NCI-H2107 (cell line): ENCODE results near the gene TCF15.

Experiments
- DNase-seq: peaks from one replicate; lab custom pipeline; 2025; lab: John Stamatoyannopoulos, UW

Gene TCF15

GRCh38 chr20:611047-611842 is 1.1 kb upstream of the TCF15 start:
- DNase-seq = no peak

DNA sequence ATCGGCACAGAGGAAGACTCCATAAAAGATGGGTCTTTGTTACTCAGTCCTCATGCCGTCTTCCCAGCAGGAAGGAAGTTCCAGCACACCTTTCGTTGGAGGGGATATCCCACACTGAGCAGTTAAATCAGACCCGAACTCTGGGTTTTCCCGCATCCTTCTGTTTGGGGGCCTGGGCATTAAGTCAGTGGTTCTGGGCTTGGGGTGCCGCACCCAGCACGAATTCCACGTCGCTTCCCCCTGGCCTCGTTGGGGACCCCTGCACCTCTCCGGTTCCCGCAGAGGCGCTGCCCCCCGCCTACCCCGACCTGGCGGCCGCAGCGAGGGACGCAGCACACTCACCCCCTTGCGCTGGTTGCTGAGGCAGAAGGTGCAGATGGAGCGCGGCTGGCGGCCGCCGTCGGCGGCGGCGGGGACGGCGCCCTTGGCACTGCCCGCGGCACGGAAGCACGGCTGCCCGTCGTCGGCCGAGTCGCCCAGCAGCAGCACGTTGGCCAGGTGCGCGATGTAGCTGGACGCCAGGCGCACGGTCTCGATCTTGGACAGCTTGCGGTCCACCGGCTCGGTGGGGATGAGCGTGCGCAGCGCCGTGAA is 641 bp downstream of the TCF15 start:
- DNase-seq = no peak

GRCh38 chr20:608970-609369 is 1.1 kb downstream of the TCF15 start:
- no peak for DNase-seq

GRCh38 chr20:607476-607875 is 2.6 kb downstream of the TCF15 start:
- DNase-seq = no peak

DNA sequence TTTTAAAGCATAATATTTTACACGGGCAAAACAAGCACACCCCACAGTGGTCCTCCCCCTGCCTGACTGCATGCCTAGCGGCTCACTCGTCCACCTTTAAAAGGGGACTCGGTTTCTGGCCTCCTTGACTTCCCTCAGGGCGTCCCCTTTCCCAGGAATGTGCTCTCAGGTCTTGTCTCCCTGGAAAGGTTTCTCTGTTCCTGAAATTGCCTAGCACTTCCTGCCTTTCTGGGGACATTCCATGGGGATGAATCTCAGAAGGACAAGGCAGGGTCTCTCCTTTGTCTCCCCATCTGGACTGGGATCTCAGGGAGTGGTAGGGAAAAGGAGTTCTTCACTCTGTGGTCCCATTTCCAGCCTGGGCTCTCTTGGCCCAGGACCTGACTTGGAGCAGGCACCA is 4.9 kb downstream of the TCF15 start:
- DNase-seq = no peak

GRCh38 chr20:603116-603640 is 6.9 kb downstream of the TCF15 start:
- no peak for DNase-seq

- no peak for DNase-seq
Observed at GRCh38 chr20:602111-602970, 7.8 kb downstream of the TCF15 start.

- no peak for DNase-seq
Observed at GRCh38 chr20:600736-601135, 9.4 kb downstream of the TCF15 start.

DNA sequence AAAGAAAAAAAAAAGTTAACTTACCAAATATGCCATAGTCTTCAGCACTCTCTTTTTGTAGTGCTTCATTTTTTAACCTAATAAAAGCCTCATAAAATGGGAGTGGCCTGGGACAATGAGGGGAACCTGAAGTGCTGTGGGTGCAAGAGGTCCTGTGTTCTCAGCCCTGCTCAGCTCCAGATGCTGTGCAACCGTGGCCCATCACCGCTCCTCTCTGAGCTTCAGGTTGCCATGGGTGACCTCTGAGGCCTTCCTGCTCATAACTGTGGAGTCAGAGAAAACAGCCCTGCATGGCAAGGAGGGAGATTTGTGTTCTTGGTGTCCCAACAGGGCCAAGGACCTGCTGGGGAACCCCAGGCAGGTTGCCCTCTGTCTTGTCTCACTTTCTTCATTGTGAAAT is 10.0 kb downstream of the TCF15 start:
- DNase-seq = no peak

- no peak for DNase-seq
Observed at GRCh38 chr20:598133-598850, 11.8 kb downstream of the TCF15 start.

GRCh38 chr20:597560-597959 is 12.5 kb downstream of the TCF15 start:
- no peak for DNase-seq

DNA sequence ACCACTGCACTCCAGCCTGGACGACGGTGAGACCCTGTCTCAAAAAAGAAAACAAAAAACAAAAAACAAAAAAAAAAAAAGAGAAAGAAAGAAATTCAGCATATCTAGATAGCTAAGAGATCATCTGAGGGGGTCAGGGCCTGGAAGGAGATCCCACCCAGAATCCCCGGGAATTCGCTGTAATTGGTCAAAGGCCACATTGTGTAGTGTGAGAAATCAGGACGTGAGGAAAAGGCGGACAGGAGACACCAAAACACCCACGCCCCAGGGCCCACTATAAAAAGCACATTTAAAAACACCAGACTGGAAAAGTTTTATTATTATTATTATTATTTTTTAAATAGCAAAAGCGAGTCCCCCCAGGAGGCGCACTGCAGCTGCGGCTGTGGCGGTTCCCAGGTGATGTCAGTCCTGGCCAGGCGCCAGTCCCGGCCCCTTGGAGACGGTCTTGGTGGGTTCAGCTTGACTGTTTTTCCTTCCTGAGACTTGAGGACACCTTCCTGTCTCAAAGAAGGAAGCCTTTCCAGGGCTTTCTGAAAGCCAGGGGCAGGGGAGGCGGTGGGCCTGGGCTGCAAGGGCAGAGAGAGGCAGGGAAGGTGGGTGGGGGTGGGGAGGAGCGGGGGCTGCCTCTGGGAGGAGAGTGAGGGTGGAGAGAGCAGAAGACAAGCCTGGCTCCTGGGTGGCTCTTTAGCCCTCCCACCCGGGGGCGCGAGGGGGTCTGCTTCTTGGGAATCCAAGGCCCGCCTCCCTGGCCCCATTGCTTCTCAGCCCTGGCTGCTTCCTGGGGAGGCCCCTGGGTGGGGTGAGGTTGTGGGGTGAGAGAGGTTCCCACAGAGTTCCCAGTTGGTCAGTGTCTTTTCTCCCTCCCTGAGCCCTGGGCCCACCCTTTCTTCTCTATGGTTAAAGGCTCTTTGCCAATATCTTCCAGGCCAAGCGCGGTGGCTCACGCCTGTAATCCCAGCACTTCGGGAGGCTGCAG is 14.5 kb downstream of the TCF15 start:
- no peak for DNase-seq

- DNase-seq = no peak
Observed at GRCh38 chr20:592506-592905, 17.6 kb downstream of the TCF15 start.

DNA sequence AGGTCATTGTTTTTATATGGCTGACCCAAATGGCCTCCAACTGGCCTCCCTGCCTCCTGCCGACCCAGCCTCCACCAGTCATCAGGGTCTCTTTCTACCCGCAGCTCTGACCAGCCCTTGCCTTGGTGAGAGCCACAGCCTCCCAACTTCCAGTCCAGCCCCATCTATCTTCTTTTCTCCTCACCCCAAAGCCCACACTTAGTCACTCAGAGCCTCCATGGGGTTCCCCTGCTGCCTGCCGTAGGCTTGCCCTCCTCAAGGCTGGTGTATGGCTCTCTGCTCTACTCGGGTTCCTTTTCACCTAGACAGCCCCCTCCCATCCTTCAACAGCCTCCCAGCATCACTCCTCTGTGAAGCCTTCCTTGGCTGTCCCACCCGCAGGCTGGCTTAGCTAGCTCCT is 18.2 kb downstream of the TCF15 start:
- DNase-seq = no peak

GRCh38 chr20:588932-589672 is 21.0 kb downstream of the TCF15 start:
- no peak for DNase-seq

DNA sequence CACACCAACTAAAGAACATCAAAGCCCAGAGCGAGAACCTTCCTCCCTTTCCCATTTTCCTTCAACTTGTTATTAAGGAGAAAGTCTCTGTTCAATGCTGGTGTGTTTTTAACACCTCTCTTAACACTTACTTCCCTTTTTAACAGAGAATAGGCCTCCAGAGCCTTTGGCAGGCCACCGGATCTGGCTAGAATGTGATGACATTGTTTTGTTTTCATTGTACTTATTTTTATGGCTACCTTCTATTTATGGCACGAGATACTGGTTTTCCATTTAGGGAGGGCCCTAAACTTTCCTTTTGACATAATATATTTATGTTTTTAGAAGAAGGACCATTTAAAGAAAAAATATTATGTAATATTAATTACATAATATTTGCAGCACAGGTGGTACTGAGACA is 21.6 kb downstream of the TCF15 start:
- no peak for DNase-seq

GRCh38 chr20:584971-585301 is 25.2 kb downstream of the TCF15 start:
- no peak for DNase-seq

- no peak for DNase-seq
Observed at GRCh38 chr20:584161-584970, 25.7 kb downstream of the TCF15 start.

DNA sequence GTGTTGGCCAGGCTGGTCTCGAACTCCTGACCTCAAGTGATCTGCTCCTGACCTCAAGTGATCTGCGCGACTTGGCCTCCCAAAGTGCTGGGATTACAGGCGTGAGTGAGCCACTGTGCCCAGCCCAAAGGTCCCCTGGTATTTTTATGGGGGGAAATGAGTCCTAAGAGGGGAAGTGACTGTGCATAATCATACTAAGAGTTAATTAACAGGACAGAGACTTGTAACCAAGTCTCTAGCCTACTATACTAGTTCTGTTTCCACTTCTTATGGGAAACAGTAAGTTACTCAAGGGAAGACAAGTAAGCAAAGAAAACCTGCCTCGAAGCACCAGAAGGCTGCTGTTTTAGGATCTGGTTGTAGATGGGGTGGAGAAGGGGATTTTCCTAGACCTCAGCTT is 27.9 kb downstream of the TCF15 start:
- no peak for DNase-seq
